Ramos (cell line): ENCODE results near the gene GALNT18.
"Not testable (repeated sequence)": the region's sequence is repeated elsewhere in the genome, so short reads cannot be mapped to it uniquely, and the experiment has no call there.

Source experiments
- in situ Hi-C: fragments of 300-500 bp; cut with MboI; formaldehyde crosslinking; loops from one replicate; pipeline ENCODE4 v1.14.3; 2022; ENCODE audit warnings: low sequenced_read_pairs; ENCODE audit not compliant: unreplicated experiment

Gene GALNT18

DNA sequence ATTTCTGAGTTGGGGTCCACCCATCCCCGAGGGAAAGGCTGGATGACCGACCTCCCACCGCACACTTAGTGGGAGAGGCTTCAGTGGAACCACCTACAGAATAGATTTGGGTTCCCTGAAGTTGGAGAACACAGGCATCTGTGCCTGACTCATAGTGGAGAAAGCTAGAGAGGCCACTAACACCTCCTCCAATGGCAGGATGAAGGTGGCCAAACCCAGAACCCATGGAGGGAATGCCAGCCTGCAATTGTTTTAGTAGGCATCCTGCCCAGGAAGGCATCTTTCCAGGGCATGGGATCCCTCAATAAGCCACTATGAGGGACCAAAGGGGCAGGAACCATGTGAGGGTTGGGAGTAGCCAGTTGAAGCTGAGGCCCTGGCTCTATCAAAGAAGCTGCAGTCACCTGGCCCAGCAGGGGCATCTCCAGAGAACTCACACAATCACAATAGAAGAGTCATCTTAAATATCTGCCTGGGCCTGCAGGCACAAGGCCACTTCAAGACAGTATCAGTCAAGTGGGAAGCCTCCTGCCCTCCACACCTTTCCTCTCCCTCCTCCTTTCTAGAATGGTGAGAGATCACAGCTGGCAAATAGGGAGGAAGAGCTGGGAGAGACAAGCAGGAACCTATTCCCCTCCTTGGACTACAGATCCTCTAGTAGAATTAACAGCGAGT is 144.7 kb downstream of the GALNT18 start:
- in situ Hi-C loops = no loop called here

DNA sequence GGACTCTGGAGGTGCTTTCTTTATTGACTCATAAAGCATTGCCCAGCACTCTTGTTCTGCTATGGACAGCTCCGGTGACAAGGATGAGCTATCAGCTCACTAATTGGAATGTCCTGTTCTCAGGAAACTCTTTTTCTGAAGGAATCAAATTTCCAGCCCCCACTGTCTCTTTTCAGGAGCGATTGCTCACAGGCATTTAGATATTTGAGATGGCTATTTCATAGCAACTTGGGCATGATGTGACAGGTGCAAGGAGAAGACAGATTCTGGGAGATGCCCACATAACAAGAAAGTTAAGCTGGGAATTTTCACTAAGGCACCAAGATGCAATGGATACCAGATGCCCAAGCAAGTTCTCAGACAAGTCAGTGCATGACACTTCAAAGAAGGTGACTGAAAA is 145.3 kb downstream of the GALNT18 start:
- in situ Hi-C loops = no loop called here

DNA sequence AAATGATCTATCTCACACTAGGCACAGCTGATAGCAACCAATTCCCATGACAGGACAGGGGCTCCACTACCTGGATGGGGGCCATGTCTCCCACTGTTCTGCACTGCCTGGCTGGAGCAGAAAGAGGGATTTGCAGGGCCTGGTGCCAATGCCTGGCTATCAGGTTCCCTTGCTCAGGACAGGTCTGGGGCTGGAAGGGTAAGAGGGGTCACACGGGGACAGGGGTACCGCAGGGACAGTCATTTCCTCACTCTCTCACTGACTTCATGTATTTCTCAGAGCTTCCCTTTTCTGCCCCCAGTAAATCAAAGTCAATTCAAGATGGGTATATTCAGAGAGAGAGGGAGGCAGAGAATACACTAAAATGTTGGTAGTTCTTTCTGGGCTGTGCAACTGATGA is 149.7 kb downstream of the GALNT18 start:
- in situ Hi-C loops = no loop called here

DNA sequence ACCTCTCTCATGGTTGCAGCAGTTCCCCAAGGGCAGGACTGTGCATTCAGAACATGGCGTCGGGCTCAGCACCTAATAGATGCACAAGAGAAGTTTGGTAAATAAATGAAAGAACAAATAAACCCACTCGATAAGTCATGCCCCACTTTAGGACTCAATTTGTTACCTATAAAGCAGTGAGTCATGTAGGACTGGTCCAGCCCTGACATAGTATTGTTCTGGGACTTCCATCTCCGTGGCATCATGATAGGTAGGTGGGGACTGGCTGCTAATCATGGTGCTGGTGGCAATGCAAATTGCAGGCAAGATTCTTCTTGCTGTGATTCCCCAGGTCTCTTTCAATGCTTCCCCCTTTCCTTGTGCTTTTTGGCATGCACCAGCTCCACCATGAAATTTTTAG is 150.6 kb downstream of the GALNT18 start:
- in situ Hi-C loops = no loop called here

DNA sequence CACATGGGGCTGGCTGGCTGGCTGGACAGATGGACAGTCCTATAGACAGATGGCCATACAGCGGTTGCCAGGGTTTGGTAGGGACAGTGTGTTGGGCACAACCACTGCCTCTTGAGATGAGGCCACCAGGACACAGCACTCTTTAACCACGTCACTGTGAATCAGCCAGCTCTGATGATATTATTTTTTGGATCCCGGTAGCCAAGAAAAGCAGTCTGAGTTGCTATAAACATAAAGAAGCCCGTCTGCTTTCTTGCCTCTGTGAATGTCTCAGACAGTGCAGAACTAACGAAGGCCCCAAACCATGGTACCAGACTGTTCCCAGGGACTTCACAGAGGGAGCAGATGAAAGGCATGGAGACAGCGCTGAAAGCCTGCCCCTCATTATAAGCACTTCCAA is 152.9 kb downstream of the GALNT18 start:
- in situ Hi-C loops = no loop called here

DNA sequence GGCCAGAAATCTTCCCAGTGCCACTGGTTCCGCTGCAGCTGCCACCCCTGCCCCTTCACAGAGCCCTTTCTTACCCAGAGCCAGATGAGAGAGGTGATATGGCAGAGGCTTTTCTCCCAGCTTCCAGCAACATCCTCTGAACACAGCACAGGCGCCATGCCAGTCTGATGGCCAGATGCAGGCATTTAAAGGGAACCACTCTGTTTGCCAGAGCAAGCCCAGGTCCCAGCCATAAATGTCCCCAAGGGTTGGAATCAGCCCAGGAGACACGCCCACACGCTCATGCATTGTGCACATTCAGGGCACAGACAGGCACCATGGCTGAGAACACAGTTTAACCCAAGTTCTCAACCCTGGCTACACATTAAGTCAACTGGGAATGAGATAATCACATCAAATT is 154.5 kb downstream of the GALNT18 start:
- in situ Hi-C loops = no loop called here

DNA sequence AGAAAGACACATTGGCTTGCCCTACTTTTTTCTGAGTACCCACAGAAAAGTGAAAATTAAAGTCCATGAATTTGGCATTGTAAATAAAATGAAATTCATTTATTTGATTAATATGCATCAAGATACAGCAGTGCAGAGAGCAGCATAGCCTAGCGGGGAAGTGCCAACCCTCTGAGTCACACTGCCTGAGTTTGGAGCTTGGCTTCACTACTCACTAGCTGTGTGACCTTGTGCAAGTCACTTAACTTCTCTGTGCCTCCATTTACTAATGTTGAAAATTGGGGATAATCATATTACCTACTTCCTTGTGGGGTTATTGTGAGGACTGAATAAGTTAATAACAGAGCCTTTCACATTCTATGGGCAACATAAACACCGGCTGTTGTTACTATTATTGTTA is 157.2 kb downstream of the GALNT18 start:
- in situ Hi-C loops = no loop called here

DNA sequence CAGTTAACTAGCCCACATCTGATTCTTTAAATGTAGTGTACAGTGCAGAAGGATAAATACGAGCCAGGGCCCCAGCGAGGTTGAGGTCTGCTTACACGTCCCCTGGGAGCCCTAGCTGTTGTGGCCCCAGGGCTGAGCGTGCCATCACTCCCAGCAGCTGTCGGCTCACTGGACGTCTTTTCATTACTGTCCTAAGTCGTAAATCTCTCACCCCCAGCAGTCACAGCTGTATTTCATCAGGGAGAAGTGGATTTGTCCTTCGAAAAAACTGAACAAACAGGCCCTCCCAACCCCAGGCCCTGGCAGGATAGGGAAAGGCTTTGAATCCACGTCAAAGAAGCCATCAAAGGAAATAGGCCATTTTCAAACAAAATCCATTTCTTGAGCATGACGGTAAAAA is 158.4 kb downstream of the GALNT18 start:
- in situ Hi-C loops = no loop called here

DNA sequence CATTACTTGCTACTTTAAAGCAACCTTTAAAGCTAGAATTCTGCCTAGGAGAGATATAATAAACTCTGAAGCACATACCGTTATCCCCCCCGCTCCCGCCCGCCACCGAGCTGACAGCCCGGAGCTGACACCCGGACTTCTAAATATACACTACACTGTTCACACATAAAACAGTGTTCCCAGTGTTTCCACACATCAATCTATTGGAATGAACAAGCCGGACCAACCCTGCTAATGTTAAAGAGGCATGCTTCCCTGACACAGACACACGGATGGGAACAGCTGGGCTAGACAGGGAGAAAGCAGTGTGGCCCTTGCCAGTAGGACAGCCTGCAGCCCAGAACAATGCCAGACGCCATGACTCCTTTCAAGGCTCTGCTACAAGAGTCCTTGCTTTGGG is 160.3 kb downstream of the GALNT18 start:
- in situ Hi-C loops = no loop called here

DNA sequence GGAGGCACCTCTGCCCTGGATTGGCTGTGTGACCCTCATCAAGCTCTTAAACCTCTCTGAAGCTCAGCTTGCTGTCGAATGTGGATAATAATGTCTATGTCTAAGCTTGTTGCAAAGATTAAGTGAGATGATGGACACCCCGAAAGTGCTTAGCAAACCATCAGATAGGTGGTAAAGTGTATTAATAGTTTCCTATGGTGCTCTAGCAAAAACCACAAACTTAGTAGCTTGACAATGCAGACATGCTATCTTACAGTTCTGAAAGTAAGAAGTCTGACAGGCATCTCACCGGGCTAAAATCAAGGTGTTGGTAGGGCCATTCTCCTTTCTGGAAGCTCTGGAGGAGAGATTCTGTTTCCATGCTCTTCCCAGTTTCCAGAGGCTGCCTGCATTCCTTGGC is 162.2 kb downstream of the GALNT18 start:
- in situ Hi-C loops = no loop called here

DNA sequence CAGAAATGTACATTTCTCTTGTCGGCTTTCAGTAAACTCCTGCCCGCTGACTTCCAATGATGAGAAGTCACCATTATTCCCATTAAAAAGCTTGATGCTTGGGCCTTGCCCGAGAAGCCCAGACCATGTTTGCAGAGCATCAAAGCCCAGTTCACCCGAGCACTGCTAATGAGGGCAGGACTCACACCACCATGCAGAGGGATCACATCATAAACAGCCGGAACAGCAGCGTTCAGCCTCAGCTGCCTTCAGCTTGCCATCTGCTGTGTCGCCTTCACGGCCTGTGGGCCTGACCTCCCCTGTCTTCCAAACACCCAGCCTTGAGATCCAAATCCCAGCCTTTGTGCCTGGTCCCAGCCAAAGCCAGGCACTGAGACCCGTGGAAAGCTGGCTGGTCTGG is 163.3 kb downstream of the GALNT18 start:
- in situ Hi-C loops = no loop called here

DNA sequence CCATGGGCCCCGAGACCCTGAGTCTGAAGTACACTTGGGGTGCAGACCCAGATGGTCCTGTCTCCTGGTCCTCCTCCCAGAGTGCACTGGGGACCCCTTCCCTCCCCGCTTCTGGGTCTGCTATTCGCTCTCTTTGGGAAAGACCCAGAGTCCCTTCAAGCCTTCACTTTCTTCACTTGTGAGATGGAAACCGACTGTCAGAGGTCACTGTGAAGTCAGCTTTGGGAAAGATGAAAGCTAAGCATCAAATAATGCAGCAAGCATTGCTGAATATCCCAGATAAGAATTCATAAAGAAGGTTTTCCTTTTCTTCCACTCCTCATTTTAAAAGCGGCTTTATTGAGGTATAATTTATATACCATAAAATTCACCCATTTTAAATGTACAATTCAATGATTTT is 163.8 kb downstream of the GALNT18 start:
- in situ Hi-C loops = no loop called here

DNA sequence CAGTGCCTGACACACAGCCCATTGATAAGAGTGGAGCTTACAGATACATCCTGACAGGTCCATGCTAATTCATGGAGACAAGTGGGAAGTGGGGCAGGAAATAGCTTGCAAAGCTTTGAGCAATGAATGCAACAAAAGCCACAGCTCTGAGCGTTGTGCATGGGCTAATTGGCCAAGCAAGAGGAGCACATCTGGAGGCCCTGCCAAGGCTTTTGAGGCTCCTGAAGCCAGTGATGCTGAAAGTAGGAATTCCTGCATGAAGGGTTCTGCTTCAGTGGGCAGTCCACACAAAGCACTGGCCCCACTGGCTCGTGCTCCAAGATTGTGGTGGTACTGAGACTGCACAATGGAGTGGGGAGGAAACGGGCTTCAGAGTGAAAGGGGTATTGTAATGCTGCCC is 164.9 kb downstream of the GALNT18 start:
- in situ Hi-C loops = no loop called here

DNA sequence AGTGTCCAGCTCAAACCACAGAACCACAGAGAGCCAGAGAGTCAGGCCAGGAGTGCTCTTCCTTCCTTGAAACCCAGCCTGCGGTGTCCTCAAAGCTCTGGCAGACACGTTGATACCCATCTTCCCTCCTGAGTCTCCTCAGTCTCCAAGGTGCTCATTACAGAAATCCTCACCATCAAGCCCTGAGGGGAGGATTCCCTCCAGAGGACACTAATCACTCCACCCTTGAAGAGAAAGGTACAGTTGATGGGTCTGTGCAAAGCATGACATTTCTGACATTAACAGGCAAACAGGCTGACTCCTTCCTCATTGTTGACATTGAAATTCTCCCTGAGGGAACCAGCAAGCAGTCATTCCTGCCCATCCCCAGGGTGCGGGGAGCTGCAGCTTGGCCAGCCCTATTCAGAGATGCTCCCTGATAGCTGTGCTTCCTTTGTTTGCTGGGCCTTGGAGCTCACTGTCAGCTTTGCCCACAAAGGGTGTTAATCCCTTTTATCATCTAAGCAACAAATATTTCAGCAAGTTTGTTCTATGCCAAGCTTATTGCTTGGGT is 167.1 kb downstream of the GALNT18 start:
- in situ Hi-C loops = no loop called here

DNA sequence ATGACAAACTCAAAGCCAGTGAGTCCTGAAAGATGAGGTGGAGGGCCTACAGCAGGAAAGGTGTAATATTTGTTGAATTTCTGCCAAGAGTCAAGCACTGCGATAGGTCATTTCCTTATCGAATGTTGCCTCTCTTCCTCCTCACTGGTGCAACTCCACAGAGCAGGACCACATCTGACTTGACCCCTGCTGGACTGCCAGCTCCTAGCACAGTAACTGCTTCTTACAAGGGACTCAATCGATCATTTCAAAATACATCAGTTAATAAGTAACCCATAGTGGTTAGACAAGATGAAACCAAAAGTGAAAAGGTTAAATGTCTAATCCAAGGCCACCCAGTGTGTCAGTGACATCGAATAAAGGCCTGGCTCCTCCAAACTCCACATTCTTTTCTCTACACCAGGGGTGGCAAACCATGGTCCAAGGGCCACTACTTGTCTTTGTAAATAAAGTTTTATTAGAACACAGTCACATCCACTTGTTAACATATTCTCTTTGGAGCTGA is 170.3 kb downstream of the GALNT18 start:
- in situ Hi-C loops = no loop called here

DNA sequence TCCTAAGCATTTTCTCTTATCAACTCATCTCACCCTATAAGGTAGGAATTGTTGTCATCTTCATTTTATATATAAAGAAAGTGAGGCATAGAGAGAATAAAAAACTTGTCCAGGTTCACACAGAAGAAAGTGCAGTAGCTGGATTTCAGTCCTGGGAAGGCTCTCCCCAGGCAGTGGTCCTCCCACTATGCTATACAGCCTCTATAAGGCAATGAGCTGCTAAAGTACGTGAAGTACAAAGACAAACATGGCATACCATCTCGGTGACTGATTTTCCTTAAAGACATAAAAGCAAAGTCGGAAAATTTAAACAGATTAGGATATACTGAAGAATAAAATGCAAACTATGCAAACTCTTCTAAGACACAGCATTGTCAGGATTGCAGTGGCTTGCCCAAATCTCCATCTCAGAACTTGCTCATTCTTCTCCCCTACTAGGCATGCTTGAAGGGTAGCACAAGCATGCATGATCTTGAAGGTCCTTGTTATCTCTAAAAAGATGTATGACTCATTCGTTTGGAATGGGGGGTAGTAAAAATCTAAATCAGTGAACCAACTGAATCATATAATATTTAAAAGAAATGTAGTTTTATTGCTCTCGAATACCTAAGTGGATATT is 171.0 kb downstream of the GALNT18 start:
- in situ Hi-C loops = no loop called here

DNA sequence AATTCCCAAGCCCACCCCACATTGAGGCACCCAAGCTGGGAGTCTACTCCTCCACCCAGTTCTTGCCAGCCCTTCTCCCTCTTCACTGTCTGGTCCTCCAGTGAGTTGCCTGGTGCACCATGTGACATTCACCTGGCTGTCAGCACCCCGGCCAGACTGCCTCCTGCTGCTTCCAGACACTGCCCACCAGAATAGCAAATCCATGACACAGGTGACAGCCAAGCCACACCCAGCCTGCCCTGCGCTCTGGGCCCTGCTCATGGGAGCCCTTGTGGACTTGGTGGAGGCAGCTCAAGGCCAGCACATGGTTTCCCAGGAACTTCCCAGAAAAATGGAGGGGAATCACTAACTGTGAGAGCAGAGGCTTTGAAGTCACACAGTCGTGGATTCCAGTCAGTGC is 172.5 kb downstream of the GALNT18 start:
- in situ Hi-C loops = no loop called here

DNA sequence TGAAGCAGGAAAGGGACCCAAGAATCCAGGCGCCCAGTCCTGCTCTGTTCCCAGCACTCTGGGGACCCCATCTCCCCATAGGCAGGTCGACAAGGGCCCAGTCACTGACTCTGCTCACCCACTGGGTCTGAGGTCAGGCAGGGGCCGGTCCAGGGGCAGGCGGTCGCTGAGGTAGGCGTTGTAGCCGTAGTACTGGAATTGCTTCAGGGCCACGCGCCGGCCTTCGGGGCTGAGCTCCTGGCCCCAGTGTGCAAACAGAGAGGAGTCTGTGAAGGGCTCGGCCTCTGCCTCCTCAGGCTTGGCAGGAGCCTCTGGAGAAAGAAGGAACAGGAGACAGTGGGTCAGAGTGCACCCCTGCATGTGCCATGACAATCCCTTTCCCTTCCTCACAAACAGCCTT is 173.2 kb downstream of the GALNT18 start:
- in situ Hi-C loops = no loop called here

DNA sequence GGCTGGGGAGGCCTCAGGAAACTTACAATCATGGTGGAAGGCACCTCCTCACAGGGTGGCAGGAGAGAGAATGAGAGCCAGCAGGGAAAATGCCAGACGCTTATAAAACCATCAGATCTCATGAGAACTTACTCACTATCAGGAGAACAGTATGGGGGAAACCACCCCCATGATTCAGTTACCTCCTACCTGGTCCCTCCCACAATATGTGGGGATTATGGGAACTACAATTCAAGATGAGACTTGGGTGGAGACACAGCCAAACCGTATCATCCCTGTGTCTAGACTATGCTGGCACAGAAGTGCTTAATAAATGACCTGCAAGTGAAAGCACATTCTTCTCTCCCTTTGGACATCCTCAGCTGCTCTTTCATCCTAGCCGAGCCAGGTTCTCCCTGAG is 174.2 kb downstream of the GALNT18 start:
- in situ Hi-C loops = not testable (repeated sequence)

DNA sequence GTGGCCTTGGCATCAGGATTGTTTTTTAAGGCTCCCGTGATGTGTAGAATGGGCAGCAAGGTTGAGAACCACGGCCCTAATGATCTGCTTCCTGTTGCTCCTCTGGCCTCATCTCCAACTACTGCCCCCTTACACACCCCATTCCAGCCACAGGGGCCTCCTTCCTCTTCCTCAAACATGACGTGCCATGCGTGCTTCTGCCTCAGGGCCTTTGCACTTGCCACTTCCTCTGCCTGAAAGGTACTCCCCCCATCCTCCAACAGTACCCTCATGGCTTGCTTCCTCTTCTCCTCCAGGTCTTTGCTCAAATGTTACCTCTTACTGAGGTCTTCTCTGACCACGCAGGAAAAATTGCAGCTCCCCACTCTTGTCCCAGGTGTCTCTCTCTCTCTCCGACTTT is 174.8 kb downstream of the GALNT18 start:
- in situ Hi-C loops = no loop called here

DNA sequence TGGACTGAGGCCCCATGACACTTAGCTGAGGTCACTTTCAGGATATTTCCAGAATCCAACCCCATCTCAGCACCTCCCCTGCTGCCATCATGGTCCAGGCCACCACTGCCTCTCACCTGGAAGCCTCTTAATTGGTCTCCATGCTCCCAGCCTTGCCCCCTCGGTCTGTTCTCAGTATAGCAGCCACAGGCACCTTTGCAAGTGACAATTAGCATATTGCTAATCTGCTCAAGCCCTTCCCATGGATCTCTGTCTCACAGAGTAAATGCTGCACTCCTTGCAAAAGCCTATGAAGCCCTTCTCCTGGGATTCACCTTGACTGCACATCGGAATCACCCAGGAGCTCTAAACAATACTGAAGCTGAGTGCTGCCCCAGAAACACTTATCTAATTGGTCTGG is 175.2 kb downstream of the GALNT18 start:
- in situ Hi-C loops = no loop called here
